ENCODE data around the gene SEMA4F.

The SEMA4F gene

DNA sequence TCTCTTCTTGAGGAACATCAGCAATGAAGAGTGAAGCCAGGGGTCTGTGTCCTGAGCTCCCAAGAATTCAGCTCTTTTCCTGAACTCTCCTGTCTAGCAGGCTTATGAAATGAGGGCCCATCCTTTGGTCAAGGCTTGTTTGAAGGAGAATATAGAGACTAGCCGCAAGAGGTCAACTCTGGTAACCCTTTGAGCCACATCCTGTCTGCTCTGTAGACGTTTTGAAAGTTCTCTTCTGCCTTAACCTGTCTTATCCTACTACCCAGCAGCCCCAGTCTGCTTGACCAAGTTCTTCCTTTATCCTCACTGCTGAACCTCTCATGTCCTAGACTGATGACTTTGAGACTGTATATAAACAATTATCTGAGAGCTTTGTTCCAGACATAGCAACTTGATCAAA is 5.4 kb downstream of the SEMA4F start:
- in situ Hi-C loops (cut with MboI; ENCODE audit: low sequenced_read_pairs): no loop called here

DNA sequence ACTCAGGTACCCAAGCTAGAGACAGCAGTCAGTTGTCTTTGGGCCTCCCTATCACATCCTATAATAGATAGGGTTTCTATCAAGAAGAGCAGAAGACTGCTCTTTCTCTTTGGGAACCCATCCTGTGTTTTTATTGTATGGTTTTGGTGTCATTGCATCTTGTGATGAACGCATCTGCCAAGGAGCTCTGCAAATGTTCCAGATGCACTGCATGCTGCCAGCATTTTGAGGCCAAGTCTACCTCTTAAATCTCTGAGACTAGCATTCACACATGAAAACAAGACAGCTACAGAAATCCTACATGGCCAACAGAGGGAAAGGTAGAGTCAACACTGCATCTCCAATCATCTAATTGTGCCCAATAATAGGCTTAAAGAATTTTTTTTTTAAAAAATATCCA is 14.0 kb downstream of the SEMA4F start:
- in situ Hi-C loops (cut with MboI; ENCODE audit: low sequenced_read_pairs): no loop called here

DNA sequence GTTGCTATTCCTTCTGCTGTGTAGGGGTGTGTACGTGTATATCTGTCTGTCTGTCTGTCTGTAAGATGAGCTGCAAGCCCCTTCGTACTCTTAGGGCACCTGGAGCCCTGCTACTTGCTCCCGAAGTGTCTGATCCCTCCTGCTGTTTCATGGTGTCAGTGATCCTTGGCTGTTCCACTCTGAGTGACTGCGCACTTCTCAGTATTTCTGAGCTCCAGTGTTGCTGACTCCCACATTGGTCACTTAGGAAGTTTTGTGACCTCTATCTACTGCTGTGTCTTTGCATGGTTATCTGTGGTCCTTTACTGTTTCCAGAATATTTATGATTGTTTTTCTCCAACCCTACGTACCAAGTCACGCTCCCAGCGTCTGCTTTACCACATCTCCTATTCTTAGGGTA is 16.2 kb downstream of the SEMA4F start:
- in situ Hi-C loops (cut with MboI; ENCODE audit: low sequenced_read_pairs): no loop called here

DNA sequence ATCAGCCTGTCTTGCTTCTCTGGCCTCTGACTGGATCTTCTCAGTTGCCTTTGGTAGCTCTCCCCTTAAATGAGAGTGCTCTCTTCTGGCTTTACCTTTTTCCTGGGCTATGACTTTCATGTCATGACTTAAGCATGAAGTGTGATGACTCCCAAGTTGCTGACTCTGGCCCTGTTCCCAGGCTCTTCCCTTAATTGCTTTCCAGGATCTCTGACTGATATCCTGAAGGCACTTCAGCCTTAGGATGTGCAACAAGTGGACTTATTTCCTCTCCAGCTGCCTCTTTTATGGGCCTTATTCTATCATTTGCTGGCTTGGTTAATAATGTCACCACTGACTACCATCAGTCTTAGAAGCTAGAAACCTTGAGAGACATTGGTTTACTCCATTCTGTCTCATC is 17.4 kb downstream of the SEMA4F start:
- in situ Hi-C loops (cut with MboI; ENCODE audit: low sequenced_read_pairs): no loop called here

DNA sequence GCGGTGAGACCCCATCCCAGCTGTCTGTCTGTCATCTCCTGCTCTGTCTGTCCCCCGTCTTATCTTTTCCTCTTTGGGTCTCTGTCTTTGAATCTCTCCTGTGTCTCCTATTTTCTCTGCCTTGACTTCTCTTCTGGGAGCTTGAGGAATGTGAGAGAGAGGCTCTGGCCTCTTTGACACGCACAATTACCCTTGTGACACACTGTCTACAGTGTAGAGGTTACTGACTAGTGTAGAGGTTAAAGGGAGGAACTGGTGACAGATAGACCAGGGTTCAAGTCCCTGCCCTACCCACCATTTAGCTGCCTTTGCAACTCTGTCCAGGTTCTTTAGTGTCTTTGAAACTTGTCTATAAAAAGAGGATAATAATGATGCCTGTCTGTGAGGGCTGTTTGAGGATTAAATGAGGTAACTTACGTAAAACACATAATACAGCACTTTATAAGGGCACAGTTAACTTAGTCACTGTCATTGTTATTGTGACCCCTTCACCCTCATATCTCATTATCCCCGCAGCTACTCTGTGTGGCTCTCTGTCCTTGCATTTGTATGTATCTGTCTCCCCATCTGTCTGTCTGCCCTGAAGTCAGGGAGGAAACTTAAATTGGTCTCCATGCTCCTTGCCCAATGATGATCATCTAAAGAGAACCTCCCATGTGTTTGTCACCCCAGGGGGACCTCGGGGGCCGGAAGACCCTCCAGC is 19.9 kb downstream of the SEMA4F start:
- in situ Hi-C loops (cut with MboI; ENCODE audit: low sequenced_read_pairs): no loop called here

DNA sequence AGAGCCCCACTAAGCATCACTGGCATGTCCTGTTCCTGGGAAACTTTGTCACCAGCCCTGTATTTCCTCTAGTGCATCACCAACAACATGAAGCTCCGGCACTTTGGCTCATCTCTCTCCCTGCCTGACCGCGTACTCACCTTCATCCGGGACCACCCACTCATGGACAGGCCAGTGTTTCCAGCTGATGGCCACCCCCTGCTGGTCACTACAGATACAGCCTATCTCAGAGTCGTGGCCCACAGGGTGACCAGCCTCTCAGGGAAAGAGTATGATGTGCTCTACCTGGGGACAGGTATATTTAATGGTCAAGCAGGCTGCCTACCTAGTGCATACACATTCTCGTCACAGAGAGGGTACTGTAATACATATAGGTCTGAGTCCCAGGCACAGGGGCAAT is 21.0 kb downstream of the SEMA4F start:
- in situ Hi-C loops (cut with MboI; ENCODE audit: low sequenced_read_pairs): loop anchor here (25.0 kb wide), 2 partner anchors 562 to 712 kb away; no protein-coding TSS in a partner anchor

DNA sequence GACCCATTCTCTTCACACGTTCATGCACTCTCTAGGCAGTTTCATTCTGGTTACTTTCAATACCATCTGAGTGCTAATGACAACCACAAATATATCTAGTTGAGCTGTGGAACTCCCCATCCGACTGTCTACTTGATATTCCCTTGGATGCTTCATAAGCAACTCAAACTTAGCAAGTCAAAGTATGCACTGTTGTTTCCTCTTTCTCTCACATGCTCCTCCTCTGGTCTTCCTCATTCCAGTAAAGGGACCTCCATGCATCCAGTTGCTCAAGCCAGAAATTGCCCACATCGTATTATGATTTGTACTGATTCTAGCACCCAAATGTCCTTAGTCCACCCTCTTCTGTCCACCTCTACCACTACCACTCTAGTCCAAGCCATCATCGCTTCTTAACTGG is 22.3 kb downstream of the SEMA4F start:
- in situ Hi-C loops (cut with MboI; ENCODE audit: low sequenced_read_pairs): loop anchor here (25.0 kb wide), 2 partner anchors 561 to 711 kb away; no protein-coding TSS in a partner anchor

DNA sequence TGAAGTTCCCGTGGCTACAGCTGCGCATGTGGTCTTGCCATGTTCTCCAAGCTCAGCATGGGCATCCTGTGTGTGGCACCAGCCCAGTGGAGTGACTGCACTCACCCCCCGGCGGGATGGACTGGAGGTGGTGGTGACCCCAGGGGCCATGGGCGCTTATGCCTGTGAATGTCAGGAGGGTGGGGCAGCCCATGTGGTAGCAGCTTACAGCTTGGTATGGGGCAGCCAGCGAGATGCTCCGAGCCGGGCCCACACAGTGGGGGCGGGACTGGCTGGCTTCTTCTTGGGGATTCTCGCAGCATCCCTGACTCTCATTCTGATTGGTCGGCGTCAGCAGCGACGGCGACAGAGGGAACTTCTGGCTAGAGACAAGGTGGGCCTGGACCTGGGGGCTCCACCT is 25.6 kb downstream of the SEMA4F start:
- in situ Hi-C loops (cut with MboI; ENCODE audit: low sequenced_read_pairs): loop anchor here (25.0 kb wide), 2 partner anchors 558 to 708 kb away; no protein-coding TSS in a partner anchor

DNA sequence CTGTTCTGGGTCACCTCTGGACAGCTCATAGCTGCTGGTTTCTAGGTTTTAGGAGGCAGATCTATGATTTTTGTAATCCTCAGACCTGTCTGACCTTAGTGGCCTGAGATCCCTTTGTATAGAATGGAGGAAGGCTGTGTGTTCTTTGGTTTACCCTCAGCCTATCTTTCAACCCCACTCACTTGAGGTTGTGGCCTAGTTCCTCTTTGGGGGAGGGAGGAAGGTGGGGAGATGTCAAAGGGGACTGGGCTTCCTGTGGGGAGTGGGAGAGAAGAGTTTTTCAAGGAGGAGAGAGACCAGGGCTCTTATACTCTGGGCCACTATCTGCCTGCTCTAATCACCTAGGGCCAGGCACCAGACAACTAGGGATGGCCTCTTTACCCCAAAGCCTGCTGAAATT is 28.5 kb downstream of the SEMA4F start:
- in situ Hi-C loops (cut with MboI; ENCODE audit: low sequenced_read_pairs): loop anchor here (25.0 kb wide), 2 partner anchors 555 to 705 kb away; no protein-coding TSS in a partner anchor

DNA sequence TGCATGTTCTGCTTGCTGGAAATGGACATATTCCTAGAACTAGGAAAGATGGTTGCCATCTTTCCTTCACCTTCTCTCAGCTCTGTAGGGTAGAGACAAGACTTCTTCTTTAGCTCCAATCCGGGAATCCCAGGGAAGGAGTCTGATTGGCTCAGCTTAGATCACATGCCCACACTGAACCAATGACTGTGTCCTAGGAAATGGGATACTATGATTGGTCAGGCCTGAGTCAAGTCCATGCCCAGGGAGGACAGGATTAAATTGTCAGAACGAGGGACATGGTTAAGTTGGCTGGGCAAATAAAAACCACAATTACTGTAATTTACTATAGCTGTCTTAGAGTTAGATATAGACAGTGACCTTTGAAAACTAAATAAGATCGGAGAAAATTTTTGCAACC is 31.4 kb downstream of the SEMA4F start:
- in situ Hi-C loops (cut with MboI; ENCODE audit: low sequenced_read_pairs): loop anchor here (25.0 kb wide), 2 partner anchors 552 to 702 kb away; no protein-coding TSS in a partner anchor

DNA sequence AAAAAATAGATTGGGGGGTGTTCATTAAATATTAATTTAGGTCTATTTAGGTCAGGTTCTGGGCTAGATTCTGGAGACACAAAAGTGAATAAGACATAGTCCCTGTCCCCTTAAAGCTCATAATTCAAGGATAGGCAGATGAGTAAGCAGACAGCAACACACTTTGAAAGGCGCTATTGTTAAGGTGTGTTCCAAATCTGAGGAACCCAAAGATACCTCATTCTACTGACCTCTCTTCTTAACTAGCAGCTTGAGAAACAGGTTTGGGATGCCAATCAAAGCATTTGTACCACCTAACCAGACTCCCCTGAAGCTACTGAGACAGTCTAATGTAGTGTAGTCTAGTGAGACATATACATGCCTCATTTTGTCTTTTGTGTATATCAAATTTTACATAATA is 34.8 kb downstream of the SEMA4F start:
- in situ Hi-C loops (cut with MboI; ENCODE audit: low sequenced_read_pairs): loop anchor here (25.0 kb wide), 2 partner anchors 548 to 698 kb away; no protein-coding TSS in a partner anchor

DNA sequence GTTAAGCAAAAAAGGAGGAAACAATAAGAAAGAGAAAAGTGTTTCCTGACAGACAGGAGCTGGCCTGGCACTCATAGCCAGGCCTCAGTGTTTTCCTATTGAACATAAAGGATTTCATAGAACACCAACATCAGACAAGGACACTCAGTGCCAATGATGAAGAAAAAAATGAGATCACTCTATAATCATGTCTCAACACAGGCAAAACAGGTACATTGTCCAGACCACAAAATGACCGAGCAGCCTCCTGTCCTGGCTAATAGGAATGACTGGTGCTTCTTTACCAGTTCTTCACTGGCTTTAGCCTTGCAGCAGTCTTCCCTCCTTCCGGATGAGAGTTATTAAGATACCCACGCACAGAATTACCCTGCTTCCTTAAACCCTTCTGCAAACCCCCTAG is 35.6 kb downstream of the SEMA4F start:
- in situ Hi-C loops (cut with MboI; ENCODE audit: low sequenced_read_pairs): loop anchor here (25.0 kb wide), 2 partner anchors 548 to 698 kb away; no protein-coding TSS in a partner anchor

DNA sequence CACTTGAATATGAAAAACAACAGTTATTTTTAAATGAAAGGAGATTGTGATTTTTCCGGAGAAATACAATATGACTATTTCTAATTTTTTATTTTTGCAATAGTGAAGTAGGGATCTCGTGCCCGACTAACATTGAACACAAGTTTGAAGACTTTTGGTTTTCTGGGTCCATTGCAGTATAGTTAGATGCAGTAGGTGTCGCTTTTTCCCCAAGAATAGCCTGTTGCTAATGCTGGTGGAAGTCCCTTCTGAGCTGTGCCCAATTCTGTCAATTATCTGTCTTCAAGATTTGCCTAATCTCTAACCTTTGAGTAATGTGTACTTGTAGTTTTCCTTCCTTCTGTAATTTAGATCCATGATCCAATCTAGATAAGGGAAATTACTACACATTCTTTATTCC is 36.5 kb downstream of the SEMA4F start:
- in situ Hi-C loops (cut with MboI; ENCODE audit: low sequenced_read_pairs): loop anchor here (25.0 kb wide), 2 partner anchors 547 to 697 kb away; no protein-coding TSS in a partner anchor

DNA sequence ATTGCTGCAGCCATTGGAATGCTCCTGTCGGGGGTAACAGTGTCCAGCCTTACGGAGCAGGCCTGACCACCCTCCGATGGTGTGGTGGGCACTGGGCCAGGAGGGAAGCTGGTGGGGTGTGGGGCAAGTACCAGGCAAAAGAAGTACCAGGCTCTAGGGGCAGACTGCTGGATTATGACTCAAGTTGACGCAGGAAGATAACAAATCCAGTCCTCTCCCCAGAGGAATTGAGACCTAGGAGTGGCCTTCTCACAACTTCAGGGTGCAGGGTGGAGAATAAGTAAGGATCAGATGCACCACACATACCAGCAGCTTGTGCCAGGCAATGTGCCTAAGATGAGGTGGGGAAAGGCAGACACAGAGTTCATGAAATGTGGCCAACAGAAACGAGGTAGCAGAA is 37.9 kb downstream of the SEMA4F start:
- in situ Hi-C loops (cut with MboI; ENCODE audit: low sequenced_read_pairs): loop anchor here (25.0 kb wide), 2 partner anchors 545 to 695 kb away; no protein-coding TSS in a partner anchor

DNA sequence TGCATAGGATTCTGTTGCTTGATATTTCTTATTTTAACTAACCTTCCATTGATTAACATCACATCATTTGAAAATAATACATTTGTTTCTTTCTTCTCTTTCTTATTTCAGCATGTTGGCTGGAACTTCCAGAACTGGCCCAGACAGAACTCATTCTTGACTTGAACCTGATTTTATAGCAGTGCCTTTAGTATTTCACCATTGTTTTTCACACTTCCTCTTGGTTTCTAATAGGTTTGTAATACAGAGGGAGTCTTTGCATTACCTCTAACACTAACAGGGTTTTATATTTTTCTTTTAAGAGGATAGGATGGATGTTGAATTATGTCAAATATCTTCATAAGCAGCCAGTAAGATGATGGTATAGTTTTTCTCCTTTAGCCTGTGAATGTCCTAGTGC is 39.2 kb downstream of the SEMA4F start:
- in situ Hi-C loops (cut with MboI; ENCODE audit: low sequenced_read_pairs): loop anchor here (25.0 kb wide), 2 partner anchors 544 to 694 kb away; no protein-coding TSS in a partner anchor

DNA sequence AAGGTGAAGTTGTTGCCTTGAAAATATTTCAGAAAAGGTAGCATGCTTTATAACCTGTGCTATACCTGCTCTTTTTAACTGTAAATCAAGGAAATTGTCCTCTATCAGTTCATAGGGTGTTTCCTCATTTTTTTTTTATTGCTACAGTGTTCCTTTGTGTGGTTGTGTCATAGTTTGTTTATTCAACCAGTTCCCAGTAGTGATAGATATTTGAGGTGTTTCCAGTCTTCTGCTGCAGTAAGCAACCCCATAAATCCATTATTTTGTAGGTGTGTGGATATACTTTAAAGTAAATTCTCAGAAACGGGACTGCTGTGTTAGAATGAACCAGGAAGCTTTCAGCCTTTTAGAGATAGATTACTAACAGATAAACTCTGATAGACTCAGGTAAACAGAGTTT is 39.6 kb downstream of the SEMA4F start:
- in situ Hi-C loops (cut with MboI; ENCODE audit: low sequenced_read_pairs): loop anchor here (25.0 kb wide), 2 partner anchors 544 to 694 kb away; no protein-coding TSS in a partner anchor

DNA sequence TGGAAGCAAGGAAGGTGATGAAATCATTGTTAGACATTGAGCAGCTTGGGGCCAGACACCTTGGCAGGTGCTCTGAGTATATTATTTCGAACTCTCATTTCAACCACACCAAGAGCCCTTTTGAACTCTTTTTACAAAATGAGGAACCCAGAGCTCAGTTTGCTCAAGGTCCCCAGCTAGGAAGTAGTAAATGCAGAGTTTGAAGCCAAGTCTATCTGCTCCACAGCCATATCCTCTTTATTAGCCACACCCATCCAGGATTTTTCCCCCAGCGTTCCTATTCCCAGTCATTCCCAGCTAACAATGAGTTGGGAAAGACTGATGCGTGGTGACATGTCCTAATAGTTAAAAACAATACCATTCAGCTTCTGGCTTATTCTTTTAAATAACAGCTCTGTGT is 40.2 kb downstream of the SEMA4F start:
- in situ Hi-C loops (cut with MboI; ENCODE audit: low sequenced_read_pairs): loop anchor here (25.0 kb wide), 2 partner anchors 543 to 693 kb away; no protein-coding TSS in a partner anchor

DNA sequence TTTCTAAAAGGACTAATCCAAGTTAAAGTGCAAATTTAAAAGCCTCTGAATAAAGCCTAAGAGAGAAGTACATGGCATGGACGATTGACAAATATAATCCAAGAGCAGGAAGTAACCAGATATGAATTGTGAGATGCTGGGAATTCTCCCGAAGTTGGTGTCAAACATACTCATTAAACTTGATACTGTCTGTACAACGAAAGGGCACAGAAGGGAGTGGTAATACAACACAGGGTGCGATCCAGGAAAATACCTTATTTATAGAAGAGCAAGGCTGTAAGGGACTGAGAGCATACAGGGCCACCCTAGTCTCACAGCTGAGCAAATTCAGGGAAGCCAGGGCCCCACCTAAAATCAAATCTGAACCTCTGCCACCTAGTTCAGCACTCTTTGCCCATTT is 41.6 kb downstream of the SEMA4F start:
- in situ Hi-C loops (cut with MboI; ENCODE audit: low sequenced_read_pairs): loop anchor here (25.0 kb wide), 2 partner anchors 542 to 692 kb away; no protein-coding TSS in a partner anchor

DNA sequence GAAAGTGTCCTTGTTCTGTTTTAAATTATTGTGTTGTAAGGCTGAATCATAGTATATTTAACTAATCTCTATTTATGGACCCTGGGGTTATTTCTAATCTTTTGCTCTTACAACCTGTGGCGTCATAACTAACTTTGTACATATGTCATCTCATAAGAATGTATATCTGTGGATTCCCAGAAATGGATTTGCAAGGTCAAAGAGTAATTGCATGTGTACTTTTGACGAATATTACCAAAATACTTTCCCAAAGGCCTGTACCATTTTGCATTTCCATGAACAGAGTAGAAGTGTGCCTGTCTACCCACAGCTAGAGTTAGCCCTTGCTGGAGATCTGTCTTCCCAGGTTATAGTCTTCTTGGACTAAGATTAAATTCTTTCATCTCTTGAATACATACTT is 42.8 kb downstream of the SEMA4F start:
- in situ Hi-C loops (cut with MboI; ENCODE audit: low sequenced_read_pairs): loop anchor here (25.0 kb wide), 2 partner anchors 540 to 690 kb away; no protein-coding TSS in a partner anchor

DNA sequence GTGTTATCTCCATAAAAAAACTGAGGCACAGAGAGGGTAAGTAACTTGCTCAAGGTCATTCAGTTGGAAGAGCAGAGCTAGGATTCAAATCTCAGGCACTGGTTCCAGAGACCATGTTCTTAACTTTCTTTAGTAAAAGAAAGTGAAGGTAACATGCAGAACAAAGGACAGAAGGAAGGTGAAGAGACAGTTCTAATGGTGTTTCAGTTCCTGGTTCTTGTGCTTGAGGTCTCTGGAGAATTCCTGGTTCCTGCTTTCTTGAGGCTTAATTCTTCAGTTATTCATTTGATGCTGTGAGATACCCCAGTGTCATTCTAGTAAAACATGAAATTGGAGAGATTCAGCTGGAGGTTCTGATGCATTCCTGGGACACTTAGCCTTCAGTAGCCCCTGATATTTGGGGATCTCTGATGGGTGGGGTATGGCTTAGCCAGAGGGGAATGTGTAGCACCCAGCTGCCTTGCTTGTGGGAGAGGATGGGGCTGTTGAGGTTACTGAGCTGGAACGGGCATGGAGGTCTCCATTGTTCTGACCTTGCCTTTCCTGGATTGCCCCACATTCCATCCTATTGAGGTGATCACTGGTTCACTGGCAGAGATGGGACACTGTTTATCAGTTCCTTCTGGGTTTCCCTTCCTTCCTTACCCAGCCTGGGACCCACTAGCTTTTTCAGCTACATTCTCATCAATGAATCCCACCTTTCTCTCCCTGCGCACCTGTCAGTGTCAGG is 46.8 kb downstream of the SEMA4F start:
- in situ Hi-C loops (cut with MboI; ENCODE audit: low sequenced_read_pairs): loop anchor here (10.0 kb wide), 1 partner anchor 174 kb away; no protein-coding TSS in a partner anchor

DNA sequence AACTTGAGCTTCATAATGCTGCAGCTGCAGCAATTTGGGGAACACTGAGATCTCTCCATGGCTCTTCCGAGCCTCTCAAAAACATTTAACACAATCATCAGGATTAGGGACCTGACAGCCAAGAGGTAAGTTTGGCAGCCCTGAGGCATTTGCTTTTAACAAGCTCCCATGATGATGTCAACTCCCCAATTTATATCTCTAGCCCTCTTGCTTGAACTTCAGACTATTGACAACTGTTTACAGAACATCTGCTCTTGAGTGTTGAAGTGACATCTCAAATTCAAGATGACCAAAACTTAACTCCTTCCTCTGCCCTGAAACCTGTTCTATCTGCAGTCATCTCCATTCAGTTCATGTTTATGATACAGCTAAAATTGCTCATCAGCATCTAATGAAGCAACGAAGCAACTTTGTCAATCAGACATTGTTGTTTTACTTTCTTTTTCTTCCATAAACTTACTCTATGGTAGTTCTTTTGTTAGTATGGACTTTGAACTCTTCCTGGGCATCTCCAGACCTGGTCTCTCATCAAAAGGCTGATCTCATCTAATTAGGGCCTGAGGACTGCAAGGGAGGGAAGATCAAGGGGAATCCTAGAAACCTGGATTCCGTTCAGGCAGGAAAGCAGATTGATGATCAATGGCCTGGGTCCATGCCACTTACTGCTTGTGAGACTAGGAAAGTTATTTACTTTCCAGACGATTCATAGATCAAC is 48.1 kb downstream of the SEMA4F start:
- in situ Hi-C loops (cut with MboI; ENCODE audit: low sequenced_read_pairs): loop anchor here (10.0 kb wide), 1 partner anchor 173 kb away; no protein-coding TSS in a partner anchor

All from HL-60/S4 treated with retinoic acid at 250 ng/mL for 4 days and 3 days (cell line).